ENCODE results near the gene PPP1R7.

- TF ChIP-seq EP300 (IDR thresholded peaks at IDR 0.05) (no peak), CTCF (IDR thresholded peaks at IDR 0.05) (no peak), POLR2A (IDR thresholded peaks at IDR 0.05) (no peak)
Observed at GRCh38 chr2:241163601-241164118, 13.4 kb downstream of the PPP1R7 start.
